Progenitor cell of endocrine pancreas (in vitro differentiated cells): Measurements from ENCODE around the gene LSR. TPM values are rescaled to one million over a fixed set of nuclear protein-coding genes. Genes with fewer than 3 reads are reported as not detected.

Source experiments
- DNase-seq: peaks from one replicate; pipeline ENCODE4 v3.0.0; 2021; ENCODE audit warnings: low spot score; ENCODE audit not compliant: unreplicated experiment
- H3K27ac Mint-ChIP-seq: 2 replicates; pipeline ENCODE4 v1.8.0; 2021; ENCODE audit warnings: mild to moderate bottlenecking, moderate library complexity, mixed read lengths
- H3K27me3 Mint-ChIP-seq: 2 replicates; pipeline ENCODE4 v1.8.0; 2021; ENCODE audit warnings: mixed read lengths
- H3K36me3 Mint-ChIP-seq: 2 replicates; pipeline ENCODE4 v1.8.0; 2022; ENCODE audit warnings: mixed read lengths; ENCODE audit not compliant: insufficient read depth
- H3K4me1 Mint-ChIP-seq: 2 replicates; pipeline ENCODE4 v1.8.0; 2021; ENCODE audit warnings: low read depth, mixed read lengths
- H3K4me3 Mint-ChIP-seq: 2 replicates; pipeline ENCODE4 v1.8.0; 2021; ENCODE audit warnings: low read depth, mild to moderate bottlenecking, moderate library complexity, mixed read lengths
- H3K9me3 Mint-ChIP-seq: 2 replicates; pipeline ENCODE4 v1.8.0; 2021; ENCODE audit warnings: low read depth, mixed read lengths
- CTCF ChIP-seq: fragments of 200-600 bp; sonication (generic); IDR thresholded peaks from one replicate; pipeline ENCODE4 v1.5.0; 2021; ENCODE audit warnings: antibody characterized with exemption, mild to moderate bottlenecking; ENCODE audit not compliant: unreplicated experiment
- total RNA-seq: library from RNA; stranded (reverse); gene quantifications from 2 replicates; pipeline ENCODE4 v1.2.1, GENCODE V29; 2021

LSR gene
- total RNA-seq, 1 donor from 2014 or later, result 132 TPM

GRCh38 chr19:35222373-35223015 is 26.3 kb upstream of the LSR start:
- no peak for TF ChIP-seq CTCF
- no peak overlapping the region for H3K4me3 Mint-ChIP-seq
- peaks cover 5% of the 10 kb centered on the region for H3K4me1 Mint-ChIP-seq
- no peaks in the 10 kb centered on the region for H3K36me3 Mint-ChIP-seq
- no peak for DNase-seq
- H3K9me3 Mint-ChIP-seq, result peaks cover 9% of the 10 kb centered on the region
- H3K27me3 Mint-ChIP-seq, result peaks cover 7% of the 10 kb centered on the region
- H3K27ac Mint-ChIP-seq, result no peak overlapping the region

GRCh38 chr19:35223084-35223790 is 25.6 kb upstream of the LSR start:
- no peak for DNase-seq
- TF ChIP-seq CTCF, result no peak
- Mint-ChIP-seq H3K4me3 (no peak overlapping the region), H3K27ac (no peak overlapping the region), H3K9me3 (peaks cover 9% of the 10 kb centered on the region), H3K27me3 (peaks cover 7% of the 10 kb centered on the region), H3K4me1 (peaks cover 5% of the 10 kb centered on the region), H3K36me3 (no peaks in the 10 kb centered on the region)

- H3K36me3 Mint-ChIP-seq, result no peaks in the 10 kb centered on the region
- H3K27ac Mint-ChIP-seq, result no peak overlapping the region
- no peak overlapping the region for H3K4me3 Mint-ChIP-seq
- TF ChIP-seq CTCF, result no peak
- H3K9me3 Mint-ChIP-seq, result peaks cover 7% of the 10 kb centered on the region
- no peak for DNase-seq
- peaks cover 5% of the 10 kb centered on the region for H3K4me1 Mint-ChIP-seq
- H3K27me3 Mint-ChIP-seq, result peaks cover 7% of the 10 kb centered on the region
Measured at GRCh38 chr19:35223862-35224505, 24.8 kb upstream of the LSR start.

- no peak for TF ChIP-seq CTCF
Measured at GRCh38 chr19:35224681-35225571, 23.9 kb upstream of the LSR start.

GRCh38 chr19:35225951-35226350 is 22.9 kb upstream of the LSR start:
- Mint-ChIP-seq H3K27me3 (peaks cover 7% of the 10 kb centered on the region), H3K27ac (no peak overlapping the region), H3K4me3 (no peak overlapping the region), H3K4me1 (no peaks in the 10 kb centered on the region), H3K36me3 (no peaks in the 10 kb centered on the region), H3K9me3 (no peaks in the 10 kb centered on the region)
- TF ChIP-seq CTCF, result no peak
- no peak for DNase-seq

More at GRCh38 chr19:35224681-35225571, 23.9 kb upstream of the LSR start:
- Mint-ChIP-seq H3K4me3 (no peak overlapping the region), H3K9me3 (no peaks in the 10 kb centered on the region), H3K36me3 (no peaks in the 10 kb centered on the region), H3K27me3 (peaks cover 7% of the 10 kb centered on the region), H3K4me1 (peaks cover 5% of the 10 kb centered on the region), H3K27ac (no peak overlapping the region)
- DNase-seq, result no peak
